CD4-positive, alpha-beta T cell treated with Interleukin-4 for 1 hour (primary cell): ENCODE results near the gene TRPM2.

Experiments
- DNase-seq, 2 donors: peaks; one replicate each; pipeline ENCODE4 v3.0.0-alpha.2; 2020 to 2022

TRPM2 gene

DNA sequence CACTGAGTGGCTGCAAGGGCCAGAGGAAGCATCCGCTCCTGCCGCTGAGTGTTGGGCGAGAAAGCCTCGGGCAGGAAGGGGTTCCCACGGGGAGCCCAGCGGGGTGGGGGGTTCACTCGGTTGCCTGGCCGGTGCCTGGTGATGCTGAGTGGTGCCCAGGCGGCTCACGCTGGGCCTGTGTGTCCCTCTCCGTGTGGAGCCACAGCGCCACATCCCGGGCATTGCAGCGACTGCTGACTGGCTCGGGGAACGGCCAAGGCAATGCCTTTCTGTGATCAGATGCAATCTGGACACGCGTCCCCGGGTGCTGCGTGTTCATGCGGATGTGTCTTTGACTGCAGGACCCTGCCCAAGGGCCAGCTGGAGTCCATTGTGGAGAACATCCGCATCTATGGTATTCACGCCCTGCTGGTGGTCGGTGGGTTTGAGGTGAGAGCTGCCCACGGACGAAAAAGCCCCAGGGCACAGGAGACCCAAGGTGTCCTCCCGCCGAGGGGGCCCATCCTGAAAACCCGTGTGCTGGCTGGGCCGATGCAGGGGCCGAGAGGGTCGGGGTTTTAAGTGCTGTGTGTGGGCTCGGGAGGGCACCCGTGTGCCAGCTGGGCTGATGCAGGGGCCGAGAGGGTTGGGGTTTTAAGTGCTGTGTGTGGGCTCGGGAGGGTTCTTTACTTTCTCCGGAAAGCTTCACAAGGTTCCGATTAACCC is 30.6 kb upstream of the TRPM2 start:
- DNase-seq, result no peak

DNA sequence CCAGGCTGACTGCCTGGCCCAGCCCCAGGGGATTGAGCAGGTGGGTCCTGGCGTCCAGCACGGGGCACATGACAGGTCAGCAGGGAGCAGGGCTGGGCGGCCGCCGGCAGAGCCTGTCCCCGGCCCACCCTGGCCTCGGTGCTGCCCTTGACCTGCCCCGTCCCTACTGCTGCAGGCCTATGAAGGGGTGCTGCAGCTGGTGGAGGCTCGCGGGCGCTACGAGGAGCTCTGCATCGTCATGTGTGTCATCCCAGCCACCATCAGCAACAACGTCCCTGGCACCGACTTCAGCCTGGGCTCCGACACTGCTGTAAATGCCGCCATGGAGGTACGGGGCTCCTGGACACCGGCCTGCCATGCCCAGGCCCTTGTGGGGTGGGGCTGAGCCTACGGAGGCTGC is 29.8 kb upstream of the TRPM2 start:
- no peak for DNase-seq

GRCh38 chr21:44324106-44324853 is 29.1 kb upstream of the TRPM2 start:
- no peak for DNase-seq

DNA sequence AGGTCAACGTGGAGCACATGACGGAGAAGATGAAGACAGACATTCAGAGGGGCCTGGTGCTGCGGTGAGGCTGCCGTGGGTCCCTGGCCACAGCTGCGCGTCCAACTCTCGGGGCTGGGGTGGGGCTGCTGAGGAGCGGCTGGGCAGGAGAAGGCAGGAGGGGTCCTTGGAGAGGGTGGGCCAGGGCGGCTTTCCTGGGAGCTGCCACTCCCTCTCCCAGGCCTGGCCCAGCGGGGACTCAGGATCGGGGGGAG is 28.6 kb upstream of the TRPM2 start:
- no peak for DNase-seq

DNA sequence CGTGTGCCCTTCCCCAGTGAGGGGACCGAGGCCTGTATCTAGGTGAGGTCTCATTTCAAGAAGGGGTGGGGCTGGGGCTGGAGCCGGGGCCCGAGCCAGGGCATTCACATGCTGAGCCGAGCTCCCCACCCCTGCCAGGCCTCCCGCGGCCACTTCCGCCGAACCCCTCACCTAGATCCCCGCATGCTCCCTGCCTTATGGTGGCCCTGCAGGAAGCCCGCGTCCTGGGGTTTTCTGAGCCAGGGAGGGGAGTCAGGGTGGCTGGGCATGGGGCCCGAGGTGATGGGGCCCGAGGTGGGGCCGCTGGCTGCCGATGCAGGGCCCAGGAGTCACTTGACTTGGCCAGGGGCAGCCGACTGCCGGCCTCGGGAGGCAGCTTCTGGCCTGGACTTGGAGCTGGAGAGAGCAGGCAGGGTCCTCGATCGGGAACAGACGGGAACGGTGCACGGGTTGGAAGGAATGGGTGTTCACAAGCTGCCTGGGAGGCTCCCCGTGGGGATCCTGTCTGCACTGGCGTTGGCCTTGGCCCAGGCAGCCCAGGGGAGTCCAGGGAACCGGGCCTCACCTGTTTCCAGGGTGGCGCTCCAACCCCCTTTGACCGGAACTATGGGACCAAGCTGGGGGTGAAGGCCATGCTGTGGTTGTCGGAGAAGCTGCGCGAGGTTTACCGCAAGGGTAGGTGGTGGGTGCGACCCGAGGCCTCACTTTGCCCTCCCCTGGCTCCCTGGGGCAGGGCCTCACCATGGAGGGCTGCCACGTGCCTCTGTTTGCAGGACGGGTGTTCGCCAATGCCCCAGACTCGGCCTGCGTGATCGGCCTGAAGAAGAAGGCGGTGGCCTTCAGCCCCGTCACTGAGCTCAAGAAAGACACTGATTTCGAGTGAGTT is 27.8 kb upstream of the TRPM2 start:
- no peak for DNase-seq

- no peak for DNase-seq
Observed at GRCh38 chr21:44326272-44326647, 27.2 kb upstream of the TRPM2 start.

GRCh38 chr21:44326716-44327602 is 26.5 kb upstream of the TRPM2 start:
- no peak for DNase-seq

DNA sequence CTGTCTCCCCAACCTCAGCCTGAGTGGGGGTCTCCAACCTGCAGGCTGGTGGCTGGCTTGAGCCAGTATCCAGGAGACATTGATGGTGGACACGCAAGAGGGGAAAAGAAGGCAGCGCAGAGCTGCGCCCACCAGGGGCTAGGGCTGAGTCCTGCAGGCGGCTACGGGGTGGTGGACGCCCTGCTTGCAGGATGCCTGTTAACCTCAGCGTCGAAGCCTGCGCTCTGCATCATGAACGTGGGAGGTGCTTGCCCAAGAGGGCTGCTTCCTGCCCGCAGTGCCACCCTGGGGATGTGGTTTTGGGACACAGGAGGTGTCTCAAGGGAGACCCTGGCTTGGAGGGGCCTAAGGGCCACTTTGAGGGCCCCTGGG is 25.8 kb upstream of the TRPM2 start:
- DNase-seq, result no peak

DNA sequence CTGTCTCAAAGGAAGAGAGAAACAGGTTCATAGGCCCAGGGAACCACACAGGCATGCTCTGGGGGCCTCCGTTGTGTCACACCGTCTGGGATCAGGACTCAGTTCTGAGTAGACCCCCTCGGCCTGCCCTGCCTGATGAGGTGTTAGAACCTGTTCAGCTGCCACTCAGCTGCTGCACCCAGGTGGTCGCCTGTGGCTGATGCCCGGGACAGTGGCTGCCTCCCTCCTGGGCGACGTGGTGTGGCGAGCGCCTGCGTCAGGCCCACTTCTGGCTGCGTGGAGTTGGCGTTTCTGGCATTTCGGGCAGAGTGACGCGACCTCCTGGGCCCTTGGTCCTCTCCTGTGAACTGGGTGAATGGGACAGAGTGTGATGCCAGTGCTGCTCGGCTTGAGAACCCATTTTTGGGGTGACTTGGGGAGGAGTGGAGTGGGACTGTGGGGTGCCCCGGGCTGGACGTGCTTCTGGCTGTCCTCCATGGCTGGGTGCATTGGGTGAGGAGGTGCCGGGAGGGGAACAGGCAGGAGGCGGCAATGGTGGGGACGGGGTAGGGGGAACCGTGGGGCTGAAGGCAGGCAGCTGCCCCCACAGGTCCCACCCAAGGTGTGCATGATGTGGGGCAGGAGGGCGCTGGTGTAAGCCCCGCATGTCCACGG is 25.1 kb upstream of the TRPM2 start:
- DNase-seq, result no peak

DNA sequence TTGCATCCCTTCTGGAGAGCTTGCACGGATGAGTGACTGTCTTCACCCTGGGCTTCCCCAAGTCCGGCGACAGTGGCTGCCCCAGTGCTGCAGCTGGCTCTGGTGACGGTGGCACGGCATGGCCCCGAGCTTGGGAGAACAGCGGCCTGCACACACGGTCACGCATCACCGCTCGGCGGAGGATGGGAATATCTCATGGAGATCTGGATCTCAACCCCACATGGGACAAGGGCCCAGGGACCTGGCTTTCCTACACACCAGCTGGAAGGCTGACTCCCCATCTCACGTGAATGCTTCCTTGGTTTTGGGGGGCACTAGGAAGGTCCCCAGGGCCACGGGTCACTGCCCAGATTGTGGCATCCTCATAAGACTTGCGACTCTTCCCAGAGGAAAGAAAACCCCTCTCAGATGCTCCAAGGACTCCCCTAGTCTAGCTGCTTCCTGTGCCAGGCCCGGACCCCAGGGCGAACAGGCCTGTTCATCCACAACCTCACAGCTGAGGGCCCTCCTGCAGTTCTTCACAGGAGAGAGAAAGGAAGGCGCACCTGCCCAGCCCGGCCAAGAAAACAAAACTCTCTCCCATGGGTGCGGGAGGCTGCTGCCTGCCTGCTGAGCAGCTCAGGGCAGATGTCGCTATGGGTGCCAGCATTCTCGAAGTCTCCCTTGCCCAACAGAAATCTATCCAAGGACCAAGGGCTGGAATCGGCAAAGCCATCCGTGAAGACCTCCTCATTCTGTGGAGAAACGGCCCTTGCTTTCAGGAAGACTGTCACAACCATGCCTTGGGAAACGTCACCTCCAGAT is 24.1 kb upstream of the TRPM2 start:
- no peak for DNase-seq

GRCh38 chr21:44329971-44330681 is 23.3 kb upstream of the TRPM2 start:
- no peak for DNase-seq

- DNase-seq, result no peak
Observed at GRCh38 chr21:44330698-44331097, 22.7 kb upstream of the TRPM2 start.

DNA sequence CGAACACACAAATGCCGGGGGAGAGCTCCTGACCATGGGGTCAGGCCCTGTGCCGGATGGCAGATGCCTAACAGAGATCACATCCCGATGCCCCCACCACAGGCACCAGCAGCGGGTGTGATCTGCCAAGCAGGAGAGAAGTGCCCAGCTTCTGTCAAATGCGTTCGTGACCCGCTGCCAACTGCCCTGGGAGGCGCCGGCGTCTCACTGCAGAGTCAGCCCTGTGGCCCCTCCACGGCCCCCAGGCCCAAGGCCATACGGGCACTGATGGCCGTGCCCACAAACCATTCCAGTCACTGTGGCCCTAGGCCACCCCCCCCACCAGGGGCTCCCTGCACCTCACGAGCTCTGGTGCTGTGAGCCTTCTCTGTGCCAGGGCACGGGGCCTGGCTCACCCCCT is 22.2 kb upstream of the TRPM2 start:
- DNase-seq, result no peak

DNA sequence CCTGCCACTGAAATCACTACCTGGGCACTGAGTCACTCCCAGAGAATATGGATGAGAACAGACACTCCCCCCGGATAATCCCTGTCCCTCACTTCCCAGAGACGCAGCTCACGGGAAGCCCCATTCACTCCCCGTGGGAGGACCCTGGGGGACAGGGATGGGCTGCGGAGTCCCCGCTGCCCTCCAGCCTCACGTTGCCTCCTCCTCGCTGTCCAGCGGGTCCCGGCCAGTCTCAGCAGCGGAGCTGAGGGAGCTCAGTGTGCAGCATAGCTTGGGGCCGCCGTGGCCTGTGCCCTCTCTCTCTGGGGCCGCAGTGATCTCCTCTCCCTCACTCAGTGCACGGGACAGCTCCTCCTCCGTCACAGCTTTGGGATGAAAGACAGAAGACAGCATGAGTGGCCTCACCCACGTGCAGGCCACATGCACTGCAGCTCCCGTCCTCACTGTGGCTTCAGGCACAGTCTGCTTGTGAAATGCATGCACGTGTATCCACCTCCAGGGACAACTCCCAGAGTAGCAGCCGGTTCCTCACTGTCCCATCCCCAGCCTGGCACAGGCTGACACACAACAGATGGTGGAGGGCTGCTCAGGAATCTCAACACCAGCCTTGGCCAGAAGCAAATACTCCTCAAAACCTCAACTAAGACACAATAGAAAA is 21.6 kb upstream of the TRPM2 start:
- DNase-seq, result no peak

DNA sequence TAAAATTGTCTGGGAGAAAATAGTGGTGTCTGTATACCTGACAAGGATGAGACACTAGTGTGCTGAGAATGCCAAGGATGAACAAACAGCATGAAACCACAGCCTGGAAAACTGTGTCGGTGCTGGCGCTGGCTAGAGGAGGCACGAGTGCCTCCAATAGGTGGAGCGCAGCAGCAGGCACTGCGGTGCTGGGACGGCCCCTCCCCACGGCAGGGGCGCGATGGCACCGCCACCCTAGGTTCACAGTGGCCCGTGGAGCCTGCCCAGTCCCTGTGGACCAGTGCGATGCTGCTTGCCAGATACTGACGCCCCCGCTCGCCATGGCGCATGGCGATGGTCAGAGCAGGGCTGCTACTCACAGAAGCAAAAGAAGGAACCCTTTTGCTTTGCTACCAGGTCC is 21.0 kb upstream of the TRPM2 start:
- no peak for DNase-seq

DNA sequence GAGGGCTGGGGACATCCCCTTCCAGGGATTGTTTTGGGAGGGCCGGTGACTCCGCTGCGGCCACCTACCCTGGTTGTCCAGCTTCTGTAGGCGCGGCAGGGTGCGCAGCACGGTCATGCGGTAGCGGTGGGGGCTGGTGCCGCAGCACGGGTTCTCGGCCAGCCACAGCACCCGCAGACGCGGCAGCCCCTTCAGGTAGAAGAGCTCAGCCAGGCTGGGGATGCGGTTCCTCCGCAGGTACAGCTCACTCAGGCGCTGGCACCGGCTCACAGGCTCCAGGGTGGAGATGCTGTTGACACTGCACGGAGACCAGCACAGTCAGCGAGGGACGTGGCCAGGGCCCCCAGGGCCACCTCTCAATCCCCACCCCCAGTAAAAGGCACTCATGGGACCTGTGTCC is 20.5 kb upstream of the TRPM2 start:
- no peak for DNase-seq

DNA sequence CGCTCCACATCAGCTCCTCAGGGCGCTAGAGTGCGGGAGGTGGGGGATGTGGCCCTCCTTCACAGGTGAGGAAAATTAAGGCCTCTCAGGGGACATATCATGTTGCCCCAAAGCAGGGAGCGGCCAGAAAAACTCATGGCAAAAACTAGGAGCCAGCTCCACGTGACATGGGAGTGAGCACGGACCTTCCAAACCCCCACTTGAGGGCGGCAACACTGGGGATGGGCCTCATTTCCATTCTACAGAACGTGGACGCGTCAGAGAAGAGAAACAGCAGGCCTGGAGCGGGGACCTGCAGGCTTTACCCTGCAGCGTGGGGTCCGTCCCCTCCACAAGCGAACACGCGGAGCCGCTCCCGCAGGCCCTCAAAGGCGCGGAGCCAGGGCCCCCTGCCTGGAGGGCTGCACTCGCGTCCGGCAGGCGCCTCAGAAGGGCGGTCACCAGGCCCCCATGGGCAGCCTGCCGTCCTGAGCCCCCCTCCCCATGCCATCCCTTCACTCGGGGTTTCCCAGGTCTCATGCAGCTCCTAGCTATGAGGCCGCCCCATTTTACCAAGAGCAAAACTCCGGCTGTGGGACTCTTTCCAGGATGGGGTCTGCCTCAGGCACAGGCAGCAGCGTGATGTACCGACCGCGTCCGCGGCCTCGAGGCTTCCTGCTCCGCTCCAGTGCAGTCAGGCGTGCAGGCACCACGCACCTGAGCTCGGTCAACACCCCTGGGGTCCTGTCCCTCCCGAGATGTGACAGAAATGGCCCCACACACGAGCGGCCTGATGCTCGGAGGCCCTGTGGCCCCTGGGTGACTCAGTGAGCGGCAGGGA is 19.7 kb upstream of the TRPM2 start:
- DNase-seq, result no peak

GRCh38 chr21:44334329-44335030 is 18.9 kb upstream of the TRPM2 start:
- no peak for DNase-seq
